Neural cell (in vitro differentiated cells): Measurements from ENCODE around the gene GTSE1. TPM values are rescaled to one million over a fixed set of nuclear protein-coding genes. Genes with fewer than 3 reads are reported as not detected.

Experiments used
- H2AFZ ChIP-seq: fragments of 200-600, 300-800 bp; sonication (generic), shearing (Covaris generic); 2 replicates; pipeline ENCODE4 v1.6.0; 2014; ENCODE audit warnings: low read depth, mild to moderate bottlenecking, antibody characterized with exemption, low read length, moderate library complexity
- H3F3A ChIP-seq: fragments of 200-600 bp; shearing (Covaris generic); 2 replicates; pipeline ENCODE4 v1.6.1; 2016; ENCODE audit warnings: mild to moderate bottlenecking, moderate library complexity, mixed read lengths, antibody characterized with exemption, low read length; ENCODE audit not compliant: insufficient read depth, poor library complexity, severe bottlenecking
- H3K27ac ChIP-seq: fragments of 200-600, 300-800 bp; sonication (generic), shearing (Covaris generic); 2 replicates; pipeline ENCODE4 v1.5.1; 2014; ENCODE audit warnings: mild to moderate bottlenecking, low read length, moderate library complexity
- H3K27me3 ChIP-seq: fragments of 300-800, 200-600 bp; sonication (generic), shearing (Covaris generic); 2 replicates; pipeline ENCODE4 v1.6.0; 2014; ENCODE audit warnings: mild to moderate bottlenecking, low read depth, low read length, moderate library complexity; ENCODE audit not compliant: insufficient read depth
- H3K36me3 ChIP-seq: fragments of 300-800, 200-600 bp; sonication (generic), shearing (Covaris generic); 2 replicates; pipeline ENCODE4 v1.5.1; 2014; ENCODE audit warnings: mild to moderate bottlenecking, antibody characterized with exemption, low read length, moderate library complexity; ENCODE audit not compliant: insufficient read depth
- H3K4me2 ChIP-seq: fragments of 300-800, 200-600 bp; sonication (generic), shearing (Covaris generic); 2 replicates; pipeline ENCODE4 v1.6.0; 2014; ENCODE audit warnings: mild to moderate bottlenecking, low read length
- H3K4me3 ChIP-seq: fragments of 300-800, 200-600 bp; sonication (generic), shearing (Covaris generic); 2 replicates; pipeline ENCODE4 v1.5.1; 2014; ENCODE audit warnings: mild to moderate bottlenecking, low read length, moderate library complexity
- H3K79me2 ChIP-seq: fragments of 200-600 bp; shearing (Covaris generic); replicated peaks from 2 replicates; pipeline ENCODE4 v1.6.0; 2014; ENCODE audit warnings: mild to moderate bottlenecking, low read length, moderate library complexity; ENCODE audit not compliant: insufficient read depth
- H3K9ac ChIP-seq: fragments of 300-800, 200-600 bp; sonication (generic), shearing (Covaris generic); 2 replicates; pipeline ENCODE4 v1.6.1; 2016; ENCODE audit warnings: mild to moderate bottlenecking, low read length, mixed read lengths
- H3K9me2 ChIP-seq: fragments of 200-600 bp; shearing (Covaris generic); 2 replicates; pipeline ENCODE4 v1.6.1; 2016; ENCODE audit warnings: mild to moderate bottlenecking, low read length, mixed read lengths; ENCODE audit not compliant: insufficient read depth
- H3K9me3 ChIP-seq: fragments of 200-600, 300-800 bp; sonication (generic), shearing (Covaris generic); 2 replicates; pipeline ENCODE4 v1.6.1; 2016; ENCODE audit warnings: mild to moderate bottlenecking, mixed run types, low read length, moderate library complexity, mixed read lengths
- H4K20me1 ChIP-seq: fragments of 200-600 bp; shearing (Covaris generic); 2 replicates; pipeline ENCODE4 v1.6.1; 2016; ENCODE audit warnings: mild to moderate bottlenecking, mixed run types; ENCODE audit not compliant: insufficient read depth
- EP300 ChIP-seq: fragments of 450-650 bp; conservative IDR thresholded peaks from 2 replicates; pipeline ENCODE4 v1.6.1; 2014; ENCODE audit warnings: antibody characterized with exemption, mild to moderate bottlenecking, moderate library complexity; ENCODE audit not compliant: poor library complexity, severe bottlenecking
- EZH2 ChIP-seq: fragments of 200-600, 300-800 bp; shearing (Covaris generic), sonication (generic); IDR thresholded peaks from 2 replicates; pipeline ENCODE4 v1.6.1; 2014; ENCODE audit warnings: antibody characterized with exemption, low read length, borderline replicate concordance, mild to moderate bottlenecking; ENCODE audit not compliant: insufficient read depth, poor library complexity, severe bottlenecking
- MXI1 ChIP-seq: fragments of 450-650 bp; conservative IDR thresholded peaks from 2 replicates; pipeline ENCODE4 v1.6.1; 2014; ENCODE audit warnings: antibody characterized with exemption, mild to moderate bottlenecking; ENCODE audit not compliant: poor library complexity, severe bottlenecking
- POLR2AphosphoS5 ChIP-seq: IDR thresholded peaks from 2 replicates; pipeline ENCODE4 v1.6.1; 2012
- RAD21 ChIP-seq: fragments of 450-650 bp; conservative IDR thresholded peaks from 2 replicates; pipeline ENCODE4 v1.6.1; 2014; ENCODE audit warnings: antibody characterized with exemption, mild to moderate bottlenecking, moderate library complexity
- SMC3 ChIP-seq: fragments of 450-650 bp; conservative IDR thresholded peaks from 2 replicates; pipeline ENCODE4 v1.6.1; 2014; ENCODE audit warnings: antibody characterized with exemption, mild to moderate bottlenecking, moderate library complexity; ENCODE audit not compliant: poor library complexity
- TAF1 ChIP-seq: IDR thresholded peaks from 2 replicates; pipeline ENCODE4 v1.6.1; 2012; ENCODE audit warnings: low read depth
- polyA plus RNA-seq: library from polyadenylated mRNA; depleted of rRNA; stranded (reverse); fragments of >200 nt; gene quantifications from 2 replicates; pipeline ENCODE4 v1.2.3, GENCODE V29; 2014
- TF ChIP-seq, protein P1 (sequence below): fragments of 450-650 bp; IDR thresholded peaks from 2 replicates; pipeline ENCODE4 v1.5.1; 2014; ENCODE audit warnings: antibody characterized with exemption, mild to moderate bottlenecking, moderate library complexity; ENCODE audit not compliant: poor library complexity, severe bottlenecking
- TF ChIP-seq, protein P2 (sequence below): IDR thresholded peaks from 2 replicates; pipeline ENCODE4 v1.6.1; 2012; ENCODE audit warnings: borderline replicate concordance

Gene GTSE1
- polyA plus RNA-seq, 1 donor from 2014 or later, result 0.28 TPM

DNA sequence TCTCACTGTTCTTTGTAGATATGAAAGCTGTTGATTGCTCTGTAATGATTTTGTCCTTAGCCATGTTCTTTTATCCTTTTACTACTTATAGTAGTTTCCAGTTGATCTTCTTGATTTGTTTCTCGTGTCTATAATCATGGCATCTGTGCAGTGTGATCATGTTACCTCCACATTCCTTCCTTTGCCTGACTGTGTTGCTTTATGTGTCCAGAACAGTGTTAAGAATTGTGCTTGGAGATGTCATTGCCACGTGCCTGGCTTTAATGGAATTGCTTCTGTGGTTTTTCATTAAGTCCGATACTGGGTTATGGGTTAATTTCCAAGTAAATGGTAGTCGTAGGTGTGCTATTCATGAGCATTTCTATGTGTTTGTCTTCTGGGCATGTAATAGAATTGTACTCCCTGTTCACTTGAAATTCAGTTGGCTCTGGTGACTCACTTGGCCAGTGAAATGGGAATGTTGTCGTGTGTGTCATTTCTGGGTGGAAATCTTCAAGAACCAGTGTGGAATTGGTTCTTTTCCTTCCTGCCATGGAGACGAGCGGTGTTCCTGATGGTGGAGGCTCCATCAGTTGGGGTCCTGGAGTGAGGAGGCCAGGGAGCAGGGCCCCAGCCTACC is 6.8 kb downstream of the GTSE1 start:
- Histone ChIP-seq H4K20me1 (no peaks in the 10 kb centered on the region), H3K4me3 (no peak overlapping the region), H3K36me3 (no peaks in the 10 kb centered on the region), H3K4me2 (no peak overlapping the region), H2AFZ (no peak overlapping the region), H3K79me2 (peaks cover 5% of the 10 kb centered on the region), H3K27me3 (no peaks in the 10 kb centered on the region), H3K9ac (no peak overlapping the region), H3K9me2 (no peaks in the 10 kb centered on the region), H3K9me3 (no peaks in the 10 kb centered on the region), H3F3A (no peaks in the 10 kb centered on the region), H3K27ac (no peak overlapping the region)
- no peak for TF ChIP-seq SMC3

DNA sequence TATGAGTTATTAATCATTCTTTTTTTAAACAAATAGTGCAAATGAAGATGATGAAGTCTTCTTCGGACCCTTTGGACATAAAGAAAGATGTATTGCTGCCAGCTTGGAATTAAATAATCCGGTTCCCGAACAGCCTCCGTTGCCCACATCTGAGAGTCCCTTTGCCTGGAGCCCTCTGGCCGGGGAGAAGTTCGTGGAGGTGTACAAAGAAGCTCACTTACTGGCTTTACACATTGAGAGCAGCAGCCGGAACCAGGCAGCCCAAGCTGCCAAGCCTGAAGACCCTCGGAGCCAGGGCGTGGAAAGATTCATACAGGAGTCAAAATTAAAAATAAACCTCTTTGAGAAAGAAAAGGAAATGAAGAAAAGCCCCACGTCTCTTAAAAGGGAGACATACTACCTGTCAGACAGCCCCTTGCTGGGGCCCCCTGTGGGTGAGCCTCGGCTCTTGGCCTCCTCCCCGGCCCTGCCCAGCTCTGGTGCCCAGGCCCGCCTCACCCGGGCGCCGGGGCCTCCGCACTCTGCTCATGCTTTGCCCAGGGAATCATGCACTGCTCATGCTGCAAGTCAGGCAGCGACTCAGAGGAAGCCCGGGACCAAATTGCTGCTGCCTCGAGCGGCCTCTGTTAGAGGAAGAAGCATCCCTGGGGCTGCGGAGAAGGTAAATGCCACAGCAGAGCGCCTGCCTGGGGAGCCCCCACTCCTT is 11.8 kb downstream of the GTSE1 start:
- Histone ChIP-seq H3K4me3 (no peak overlapping the region), H3K4me2 (no peak overlapping the region), H4K20me1 (no peaks in the 10 kb centered on the region), H3K79me2 (peaks cover 5% of the 10 kb centered on the region), H3K9me2 (no peaks in the 10 kb centered on the region), H3K9ac (no peak overlapping the region), H3K9me3 (no peaks in the 10 kb centered on the region), H3K27ac (no peak overlapping the region), H2AFZ (no peak overlapping the region), H3F3A (no peaks in the 10 kb centered on the region), H3K27me3 (no peaks in the 10 kb centered on the region), H3K36me3 (no peaks in the 10 kb centered on the region)
- no peak for TF ChIP-seq EP300
- no peak for TF ChIP-seq TAF1
- TF ChIP-seq EZH2, result no peak
- TF ChIP-seq, protein P1, sequence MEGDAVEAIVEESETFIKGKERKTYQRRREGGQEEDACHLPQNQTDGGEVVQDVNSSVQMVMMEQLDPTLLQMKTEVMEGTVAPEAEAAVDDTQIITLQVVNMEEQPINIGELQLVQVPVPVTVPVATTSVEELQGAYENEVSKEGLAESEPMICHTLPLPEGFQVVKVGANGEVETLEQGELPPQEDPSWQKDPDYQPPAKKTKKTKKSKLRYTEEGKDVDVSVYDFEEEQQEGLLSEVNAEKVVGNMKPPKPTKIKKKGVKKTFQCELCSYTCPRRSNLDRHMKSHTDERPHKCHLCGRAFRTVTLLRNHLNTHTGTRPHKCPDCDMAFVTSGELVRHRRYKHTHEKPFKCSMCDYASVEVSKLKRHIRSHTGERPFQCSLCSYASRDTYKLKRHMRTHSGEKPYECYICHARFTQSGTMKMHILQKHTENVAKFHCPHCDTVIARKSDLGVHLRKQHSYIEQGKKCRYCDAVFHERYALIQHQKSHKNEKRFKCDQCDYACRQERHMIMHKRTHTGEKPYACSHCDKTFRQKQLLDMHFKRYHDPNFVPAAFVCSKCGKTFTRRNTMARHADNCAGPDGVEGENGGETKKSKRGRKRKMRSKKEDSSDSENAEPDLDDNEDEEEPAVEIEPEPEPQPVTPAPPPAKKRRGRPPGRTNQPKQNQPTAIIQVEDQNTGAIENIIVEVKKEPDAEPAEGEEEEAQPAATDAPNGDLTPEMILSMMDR, result no peak
- no peak for TF ChIP-seq POLR2AphosphoS5
- no peak for TF ChIP-seq RAD21
- TF ChIP-seq SMC3, result no peak
- TF ChIP-seq MXI1, result no peak
- TF ChIP-seq, protein P2, sequence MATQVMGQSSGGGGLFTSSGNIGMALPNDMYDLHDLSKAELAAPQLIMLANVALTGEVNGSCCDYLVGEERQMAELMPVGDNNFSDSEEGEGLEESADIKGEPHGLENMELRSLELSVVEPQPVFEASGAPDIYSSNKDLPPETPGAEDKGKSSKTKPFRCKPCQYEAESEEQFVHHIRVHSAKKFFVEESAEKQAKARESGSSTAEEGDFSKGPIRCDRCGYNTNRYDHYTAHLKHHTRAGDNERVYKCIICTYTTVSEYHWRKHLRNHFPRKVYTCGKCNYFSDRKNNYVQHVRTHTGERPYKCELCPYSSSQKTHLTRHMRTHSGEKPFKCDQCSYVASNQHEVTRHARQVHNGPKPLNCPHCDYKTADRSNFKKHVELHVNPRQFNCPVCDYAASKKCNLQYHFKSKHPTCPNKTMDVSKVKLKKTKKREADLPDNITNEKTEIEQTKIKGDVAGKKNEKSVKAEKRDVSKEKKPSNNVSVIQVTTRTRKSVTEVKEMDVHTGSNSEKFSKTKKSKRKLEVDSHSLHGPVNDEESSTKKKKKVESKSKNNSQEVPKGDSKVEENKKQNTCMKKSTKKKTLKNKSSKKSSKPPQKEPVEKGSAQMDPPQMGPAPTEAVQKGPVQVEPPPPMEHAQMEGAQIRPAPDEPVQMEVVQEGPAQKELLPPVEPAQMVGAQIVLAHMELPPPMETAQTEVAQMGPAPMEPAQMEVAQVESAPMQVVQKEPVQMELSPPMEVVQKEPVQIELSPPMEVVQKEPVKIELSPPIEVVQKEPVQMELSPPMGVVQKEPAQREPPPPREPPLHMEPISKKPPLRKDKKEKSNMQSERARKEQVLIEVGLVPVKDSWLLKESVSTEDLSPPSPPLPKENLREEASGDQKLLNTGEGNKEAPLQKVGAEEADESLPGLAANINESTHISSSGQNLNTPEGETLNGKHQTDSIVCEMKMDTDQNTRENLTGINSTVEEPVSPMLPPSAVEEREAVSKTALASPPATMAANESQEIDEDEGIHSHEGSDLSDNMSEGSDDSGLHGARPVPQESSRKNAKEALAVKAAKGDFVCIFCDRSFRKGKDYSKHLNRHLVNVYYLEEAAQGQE, result no peak
